ENCODE results near the gene ZNF672. TPM values are rescaled to one million over a fixed set of nuclear protein-coding genes. Genes with fewer than 3 reads are reported as not detected.

The ZNF672 gene
- total RNA-seq, 1 experiment from 2014 or later, result 27.6 TPM

- BruUV-seq (replicated peaks), result no TSS peak
- H3K9me3 ChIP-seq (ENCODE audit: control insufficient read depth in 1 of 2, insufficient read depth in 1 of 2, low read depth in 1 of 2, low read length in 2 of 2), result no peaks in the 10 kb centered on the region
- H3K9ac ChIP-seq (ENCODE audit: low read length), result no peak overlapping the region
- ChIA-PET CTCF (no interaction called here), RAD21 (ENCODE audit: low non-redundant PET in 1 of 2, low total read pairs in 2 of 2, uncharacterized antibody in 2 of 2, unreplicated experiment in 2 of 2) (no interaction called here), POLR2A (no interaction called here)
- ATAC-seq (no peak), DNase-seq (ENCODE audit: low read depth, low spot score) (no peak)
- no peak overlapping the region for H2AFZ ChIP-seq (ENCODE audit: low read depth, low read length, poor library complexity, severe bottlenecking)
- no peak for TF ChIP-seq RAD21 (IDR thresholded peaks at IDR 0.05; ENCODE audit: low read depth)
- no peak for TF ChIP-seq CTCF (IDR thresholded peaks at IDR 0.05 in 2 of 3, conservative IDR thresholded peaks at IDR 0.05 in 1 of 3; ENCODE audit: borderline replicate concordance in 1 of 3, insufficient read depth in 1 of 3, low read depth in 2 of 3, low read length in 2 of 3)
- H4K20me1 ChIP-seq (ENCODE audit: insufficient read depth), result no peaks in the 10 kb centered on the region
- H3K4me3 ChIP-seq (replicated peaks in 1 of 2; ENCODE audit: low read depth in 1 of 2, low read length in 2 of 2), result no peak overlapping the region
- H3K4me2 ChIP-seq (ENCODE audit: low read length), result no peak overlapping the region
- H3K79me2 ChIP-seq (ENCODE audit: insufficient read depth, low read length), result no peaks in the 10 kb centered on the region
- intact Hi-C loops (cut with micrococcal nuclease), result loop anchor here (5.0 kb wide), 1 partner anchor 1128 kb away; no protein-coding TSS in a partner anchor
- H3K27ac ChIP-seq (ENCODE audit: low read depth, low read length), result no peak overlapping the region
- H3K36me3 ChIP-seq (ENCODE audit: control insufficient read depth in 1 of 2, insufficient read depth in 2 of 2, low read length in 2 of 2), result peaks cover 6 to 16% of the 10 kb centered on the region in 2 experiments; a peak in 3 of 4 replicates
- H3K4me1 ChIP-seq (ENCODE audit: control insufficient read depth in 1 of 2, insufficient read depth in 2 of 2, low read length in 2 of 2), result no peaks in the 10 kb centered on the region
- no peaks in the 10 kb centered on the region for H3K9me2 ChIP-seq (ENCODE audit: insufficient read depth)
- no peaks in the 10 kb centered on the region for H3K27me3 ChIP-seq (ENCODE audit: insufficient read depth, low read length)
Observed at GRCh38 chr1:248810000-248810726, 27.9 kb upstream of the ZNF672 start.

GRCh38 chr1:248810727-248811513 lies 27.1 kb upstream of the ZNF672 start:
- no peaks in the 10 kb centered on the region for H3K27me3 ChIP-seq (ENCODE audit: insufficient read depth, low read length)
- ATAC-seq, result no peak
- no peaks in the 10 kb centered on the region for H3K4me1 ChIP-seq (ENCODE audit: control insufficient read depth in 1 of 2, insufficient read depth in 2 of 2, low read length in 2 of 2)
- no peak overlapping the region for H3K27ac ChIP-seq (ENCODE audit: low read depth, low read length)
- DNase-seq (ENCODE audit: low read depth, low spot score), result no peak
- intact Hi-C loops (cut with micrococcal nuclease), result no loop called here
- no peak overlapping the region for H3K9ac ChIP-seq (ENCODE audit: low read length)
- H3K4me3 ChIP-seq (replicated peaks in 1 of 2; ENCODE audit: low read depth in 1 of 2, low read length in 2 of 2), result no peak overlapping the region
- H3K9me2 ChIP-seq (ENCODE audit: insufficient read depth), result no peaks in the 10 kb centered on the region
- H2AFZ ChIP-seq (ENCODE audit: low read depth, low read length, poor library complexity, severe bottlenecking), result no peak overlapping the region
- no peaks in the 10 kb centered on the region for H3K79me2 ChIP-seq (ENCODE audit: insufficient read depth, low read length)
- ChIA-PET RAD21 (ENCODE audit: low non-redundant PET in 1 of 2, low total read pairs in 2 of 2, uncharacterized antibody in 2 of 2, unreplicated experiment in 2 of 2) (no interaction called here), CTCF (no interaction called here), POLR2A (no interaction called here)
- H4K20me1 ChIP-seq (ENCODE audit: insufficient read depth), result no peaks in the 10 kb centered on the region
- H3K36me3 ChIP-seq (ENCODE audit: control insufficient read depth in 1 of 2, insufficient read depth in 2 of 2, low read length in 2 of 2), result peaks cover 6 to 21% of the 10 kb centered on the region in 2 experiments; a peak in 3 of 4 replicates
- H3K9me3 ChIP-seq (ENCODE audit: control insufficient read depth in 1 of 2, insufficient read depth in 1 of 2, low read depth in 1 of 2, low read length in 2 of 2), result no peaks in the 10 kb centered on the region
- BruUV-seq (replicated peaks), result no TSS peak
- H3K4me2 ChIP-seq (ENCODE audit: low read length), result no peak overlapping the region
- TF ChIP-seq ZFX (IDR thresholded peaks at IDR 0.05) (no peak), ATF3 (IDR thresholded peaks at IDR 0.05) (no peak), JUND (IDR thresholded peaks at IDR 0.05) (no peak), EZH2 (IDR thresholded peaks at IDR 0.05) (no peak), SIN3A (IDR thresholded peaks at IDR 0.05; ENCODE audit: low read depth) (no peak), REST (IDR thresholded peaks at IDR 0.05; ENCODE audit: low read depth) (no peak), RAD21 (IDR thresholded peaks at IDR 0.05; ENCODE audit: low read depth) (no peak), YY1 (IDR thresholded peaks at IDR 0.05; ENCODE audit: extremely low read depth, insufficient replicate concordance, low read depth, low read length) (no peak)
